ENCODE results near the gene SLC6A11. TPM values are rescaled to one million over a fixed set of nuclear protein-coding genes. Genes with fewer than 3 reads are reported as not detected.
A peak's percentile ranks its signal among the peaks of the same experiment; 100 is the strongest.

The SLC6A11 gene
- total and polyA plus RNA-seq, 2 of the 13 experiments (the other 11 are each of a cell fraction or from before 2014, with no cell fraction given): 17.9 to 34.5 TPM

GRCh38 chr3:10816019-10816862, at the start of gene SLC6A11 (continued):
- TF ChIP-seq PITX1 (CRISPR knock-in tag; IDR thresholded peaks at IDR 0.05): 0 out of 2 replicates have a peak, but pooled peaks have one; percentile 43
- no peak for TF ChIP-seq RELA (CRISPR knock-in tag; IDR thresholded peaks at IDR 0.05)
- TF ChIP-seq GTF3A (CRISPR knock-in tag; conservative IDR thresholded peaks at IDR 0.05): no peak
- TF ChIP-seq HES4 (CRISPR knock-in tag; IDR thresholded peaks at IDR 0.05; ENCODE audit: borderline replicate concordance): 0 out of 2 replicates have a peak, but pooled peaks have one; percentile 54
- TF ChIP-seq FOXC1 (CRISPR knock-in tag; IDR thresholded peaks at IDR 0.05; ENCODE audit: borderline replicate concordance): peak; percentile 19; the same call in 1 of the 2 replicates
- TF ChIP-seq ZSCAN21 (CRISPR knock-in tag; IDR thresholded peaks at IDR 0.05; ENCODE audit: borderline replicate concordance): peak; percentile 19
- TF ChIP-seq HNRNPLL (IDR thresholded peaks at IDR 0.05; ENCODE audit: low read depth, low read length, poor library complexity, severe bottlenecking): peak; percentile 19
- peak; percentile 56; the same call in 1 of the 2 replicates for TF ChIP-seq TMF1 (CRISPR knock-in tag; IDR thresholded peaks at IDR 0.05; ENCODE audit: low read depth)
- TF ChIP-seq ZC3H13 (CRISPR knock-in tag; IDR thresholded peaks at IDR 0.05): 0 out of 2 replicates have a peak, but pooled peaks have one; percentile 38
- TF ChIP-seq ZNF788 (CRISPR knock-in tag; IDR thresholded peaks at IDR 0.05; ENCODE audit: borderline replicate concordance): peak; percentile 47; the same call in 1 of the 2 replicates
- peak; percentile 66; the same call in 1 of the 2 replicates for TF ChIP-seq TBX2 (CRISPR knock-in tag; IDR thresholded peaks at IDR 0.05; ENCODE audit: borderline replicate concordance)

- Histone ChIP-seq H4K20me1 (ENCODE audit: insufficient read depth, low read length) (no peaks in the 10 kb centered on the region), H3K9me3 (ENCODE audit: low read length) (no peaks in the 10 kb centered on the region), H3K4me1 (ENCODE audit: insufficient read depth, low read length) (0 out of 2 replicates have a peak, but pooled peaks cover 19% of the 10 kb centered on the region), H2AFZ (ENCODE audit: low read length) (no peak overlapping the region), H3K27me3 (ENCODE audit: control insufficient read depth in 1 of 2, insufficient read depth in 2 of 2, low read length in 2 of 2) (peaks cover 0 to 13% of the 10 kb centered on the region in 2 experiments), H3K27ac (ENCODE audit: extremely low read length, insufficient read depth, low read length) (no peak overlapping the region), H3K9ac (ENCODE audit: insufficient read depth, low read depth, low read length) (no peak overlapping the region), H3K79me2 (ENCODE audit: insufficient read depth, low read length) (no peaks in the 10 kb centered on the region), H3K4me2 (ENCODE audit: low read depth, low read length) (no peak overlapping the region), H3K4me3 (replicated peaks in 1 of 3; ENCODE audit: insufficient read depth in 1 of 3, low read depth in 2 of 3, low read length in 3 of 3) (no peak overlapping the region), H3K36me3 (replicated peaks in 1 of 2; ENCODE audit: control insufficient read depth in 1 of 2, insufficient read depth in 2 of 2, low read length in 2 of 2) (no peaks in the 10 kb centered on the region)
- 19% methylated on average over 6 of the region's 10 CpGs for WGBS (ENCODE audit: low lambda C conversion rate)
- POLR2A ChIA-PET: no interaction called here
- intact Hi-C loops (cut with micrococcal nuclease; ENCODE audit: unreplicated experiment) (no loop called here), in situ Hi-C loops (cut with HindIII; ENCODE audit: extremely low pct_ligation_motif_present, low pct_unique_long_range_greater_than_20kb) (no loop called here)
- FAIRE-seq (no peak), DNase-seq (ENCODE audit: low spot score) (no peak), ATAC-seq (no peak)
- CTCF ChIA-PET (ENCODE audit: low intra/inter-chr PET ratio, low total read pairs): no interaction called here
- no TSS peak for BruUV-seq (replicated peaks)
- TF ChIP-seq ZNF318 (CRISPR knock-in tag; IDR thresholded peaks at IDR 0.05): no peak
These were observed 47.2 kb upstream of the SLC6A11 start for GRCh38 chr3:10768708-10769394.

Measured in HepG2 (cell line).